Erythroblast (primary cell): ENCODE measurements around the gene ERC2.

ENCODE experiments used
- GATA1 ChIP-seq: IDR thresholded peaks from 2 replicates; pipeline ENCODE4 v1.6.1; 2011; ENCODE audit warnings: low read depth, mild to moderate bottlenecking, control low read depth, low read length, moderate library complexity
- POLR2A ChIP-seq: IDR thresholded peaks from 2 replicates; pipeline ENCODE4 v1.6.1; 2011; ENCODE audit warnings: mild to moderate bottlenecking, low read length

GRCh38 chr3:55630921-55631299 is 837.4 kb downstream of the ERC2 start:
- TF ChIP-seq POLR2A, result no peak
- no peak for TF ChIP-seq GATA1
